CD8-positive, alpha-beta memory T cell (primary cell): ENCODE measurements around the gene LRRC23. TPM values are rescaled to one million over a fixed set of nuclear protein-coding genes. Genes with fewer than 3 reads are reported as not detected.

Source experiments
- CTCF ChIA-PET: fragments of 350-600 bp; sonication (Branson Sonifier 250); formaldehyde crosslinking; loops from one replicate; lab custom pipeline; 2021; ENCODE audit warnings: antibody characterized with exemption; lab: Charles Lee
- POLR2A ChIA-PET: fragments of 350-600 bp; sonication (Branson Sonifier 250); formaldehyde crosslinking; loops from one replicate; lab custom pipeline; 2021; ENCODE audit warnings: antibody characterized with exemption; lab: Charles Lee
- DNase-seq, 5 donors: peaks; one replicate each; pipeline versions ENCODE4 v3.0.0 to v3.0.0-alpha.2; 2020 to 2022; ENCODE audit warnings: mixed read lengths in 1 of 5
- H3K27ac ChIP-seq: one replicate; pipeline ENCODE4 v1.7.0; 2013; ENCODE audit warnings: low read depth, mild to moderate bottlenecking, low read length, moderate library complexity
- H3K27me3 ChIP-seq: 2 replicates; pipeline ENCODE4 v1.7.0; 2013; ENCODE audit warnings: low read length, mild to moderate bottlenecking; ENCODE audit not compliant: insufficient read depth, poor library complexity, severe bottlenecking
- H3K36me3 ChIP-seq: 2 replicates; pipeline ENCODE4 v1.7.0; 2013; ENCODE audit warnings: mild to moderate bottlenecking, low read length, moderate library complexity; ENCODE audit not compliant: insufficient read depth
- H3K4me1 ChIP-seq: 2 replicates; pipeline ENCODE4 v1.7.0; 2013; ENCODE audit warnings: mild to moderate bottlenecking, low read length, moderate library complexity; ENCODE audit not compliant: insufficient read depth
- H3K4me3 ChIP-seq: 2 replicates; pipeline ENCODE4 v1.7.0; 2013; ENCODE audit warnings: mild to moderate bottlenecking, low read length
- H3K9me3 ChIP-seq: 2 replicates; pipeline ENCODE4 v1.7.0; 2013; ENCODE audit warnings: mild to moderate bottlenecking, low read length
- H3K27ac Mint-ChIP-seq, 8 donors: one replicate each; pipeline ENCODE4 v1.8.0; 2020 to 2021; ENCODE audit warnings: mixed read lengths in 8 of 8, mild to moderate bottlenecking in 6 of 8, inconsistent platforms in 3 of 8, moderate library complexity in 3 of 8
- H3K27me3 Mint-ChIP-seq, 2 donors: one replicate each; pipeline ENCODE4 v1.8.0; 2020 to 2021; ENCODE audit warnings: mixed read lengths in 2 of 2, mild to moderate bottlenecking in 1 of 2, moderate library complexity in 1 of 2
- H3K36me3 Mint-ChIP-seq, 3 donors: one replicate each; pipeline ENCODE4 v1.8.0; 2020 to 2021; ENCODE audit warnings: mixed read lengths in 3 of 3, inconsistent platforms in 1 of 3, mild to moderate bottlenecking in 1 of 3
- H3K4me1 Mint-ChIP-seq, 3 donors: one replicate each; pipeline ENCODE4 v1.8.0; 2020 to 2021; ENCODE audit warnings: mixed read lengths in 3 of 3, inconsistent platforms in 1 of 3, mild to moderate bottlenecking in 1 of 3
- H3K4me3 Mint-ChIP-seq, 7 donors: one replicate each; pipeline ENCODE4 v1.8.0; 2020 to 2021; ENCODE audit warnings: mixed read lengths in 7 of 7, mild to moderate bottlenecking in 6 of 7, moderate library complexity in 4 of 7, inconsistent platforms in 2 of 7
- H3K9me3 Mint-ChIP-seq, 5 donors: one replicate each; pipeline ENCODE4 v1.8.0; 2020 to 2022; ENCODE audit warnings: mixed read lengths in 5 of 5, mild to moderate bottlenecking in 3 of 5, moderate library complexity in 2 of 5, inconsistent platforms in 1 of 5
- polyA plus RNA-seq: library from polyadenylated mRNA; unstranded; fragments of 300-500 nt; fragmentation: Illumina TruSeq; gene quantifications from one replicate; pipeline ENCODE4 v1.2.3, GENCODE V29; 2021
- total RNA-seq, 2 experiments: library from RNA; stranded (reverse); gene quantifications; one replicate each; pipeline ENCODE4 v1.2.3, GENCODE V29; 2021

The LRRC23 gene
- total and polyA plus RNA-seq, 3 experiments from 2014 or later, result 4.9 to 5.0 (median 5.0) TPM

- H3K36me3 Mint-ChIP-seq, result peaks cover 0 to 41% (median 2%) of the 10 kb centered on the region in 3 donors
- POLR2A ChIA-PET, result interaction anchor here (1.9 kb wide), 1 partner anchor 20 kb away, joined by 5 read pairs; no protein-coding TSS in a partner anchor
Observed at GRCh38 chr12:6939191-6939540, 34.5 kb downstream of the LRRC23 start.

DNA sequence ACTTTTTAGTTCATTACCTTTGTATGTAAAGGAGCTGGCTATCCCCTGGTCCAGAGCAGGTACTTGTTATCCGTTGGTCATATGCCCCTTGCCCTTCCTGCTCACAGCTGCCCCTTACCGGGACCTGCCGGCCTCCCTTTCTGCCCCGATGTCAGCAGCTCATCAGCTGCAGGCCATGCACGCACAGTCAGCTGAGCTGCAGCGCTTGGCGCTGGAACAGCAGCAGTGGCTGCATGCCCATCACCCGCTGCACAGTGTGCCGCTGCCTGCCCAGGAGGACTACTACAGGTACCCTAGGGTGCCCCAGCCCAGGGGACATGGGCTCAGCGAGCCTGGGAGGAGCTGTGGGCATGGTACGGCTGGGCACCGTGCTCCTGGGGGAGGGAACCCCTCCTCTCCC is 36.6 kb downstream of the LRRC23 start:
- peaks cover 47 to 54% (median 54%) of the 10 kb centered on the region in 3 donors for H3K4me1 Mint-ChIP-seq
- peaks cover 0 to 6% of the 10 kb centered on the region in 2 donors for H3K27me3 Mint-ChIP-seq
- H3K27ac Mint-ChIP-seq, result peak overlapping the region in 2 of 8 donors; percentile 62 to 68
- Histone ChIP-seq H3K27me3 (no peaks in the 10 kb centered on the region), H3K36me3 (no peaks in the 10 kb centered on the region), H3K9me3 (no peaks in the 10 kb centered on the region), H3K4me1 (peaks cover 40% of the 10 kb centered on the region), H3K27ac (no peak overlapping the region), H3K4me3 (no peak overlapping the region)
- no peak overlapping the region for H3K4me3 Mint-ChIP-seq
- DNase-seq, result no peak
- POLR2A ChIA-PET, result interaction anchor here (1.0 to 1.7 kb wide), 2 partner anchors 24 to 28 kb away, joined by 3 to 4 read pairs; no protein-coding TSS in a partner anchor
- CTCF ChIA-PET, result interaction anchor here (0.8 to 22.6 kb wide), 8 partner anchors 9 to 167 kb away, joined by 3 to 815 read pairs (median 18); partner anchors contain the start of genes ATN1, ENO2, LPCAT3 and PTPN6
- peaks cover 0 to 31% (median 0%) of the 10 kb centered on the region in 3 donors for H3K36me3 Mint-ChIP-seq
- no peaks in the 10 kb centered on the region for H3K9me3 Mint-ChIP-seq

More at GRCh38 chr12:6939191-6939540, 34.5 kb downstream of the LRRC23 start:
- H3K27ac Mint-ChIP-seq, result peak overlapping the region; percentile 12 to 92 (median 87)
- H3K9me3 Mint-ChIP-seq, result no peaks in the 10 kb centered on the region
- no peaks in the 10 kb centered on the region for H3K36me3 ChIP-seq
- H3K9me3 ChIP-seq, result no peaks in the 10 kb centered on the region
- CTCF ChIA-PET, result interaction anchor here (1.2 to 22.6 kb wide), 9 partner anchors 11 to 70 kb away, joined by 3 to 815 read pairs (median 25); partner anchors contain the start of genes ATN1, ENO2, PTPN6 and SPSB2
- peaks cover 31 to 50% (median 41%) of the 10 kb centered on the region in 3 donors for H3K4me1 Mint-ChIP-seq
- H3K27me3 Mint-ChIP-seq, result peaks cover 0 to 6% of the 10 kb centered on the region in 2 donors
- H3K4me1 ChIP-seq, result peaks cover 29% of the 10 kb centered on the region
- H3K4me3 Mint-ChIP-seq, result peak overlapping the region in 5 of 7 donors; percentile 33 to 79 (median 74)
- H3K27ac ChIP-seq, result no peak overlapping the region
- H3K27me3 ChIP-seq, result no peaks in the 10 kb centered on the region
- DNase-seq, result no peak
- H3K4me3 ChIP-seq, result no peak overlapping the region

DNA sequence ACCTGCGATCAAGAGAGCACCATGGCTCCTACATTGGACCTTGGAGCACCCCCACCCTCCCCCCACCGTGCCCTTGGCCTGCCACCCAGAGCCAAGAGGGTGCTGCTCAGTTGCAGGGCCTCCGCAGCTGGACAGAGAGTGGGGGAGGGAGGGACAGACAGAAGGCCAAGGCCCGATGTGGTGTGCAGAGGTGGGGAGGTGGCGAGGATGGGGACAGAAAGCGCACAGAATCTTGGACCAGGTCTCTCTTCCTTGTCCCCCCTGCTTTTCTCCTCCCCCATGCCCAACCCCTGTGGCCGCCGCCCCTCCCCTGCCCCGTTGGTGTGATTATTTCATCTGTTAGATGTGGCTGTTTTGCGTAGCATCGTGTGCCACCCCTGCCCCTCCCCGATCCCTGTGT is 37.2 kb downstream of the LRRC23 start:
- Mint-ChIP-seq H3K9me3 (no peaks in the 10 kb centered on the region), H3K4me3 (peak overlapping the region in 1 of 7 donors; percentile 9), H3K4me1 (peaks cover 47 to 54% (median 54%) of the 10 kb centered on the region in 3 donors), H3K27ac (peak overlapping the region in 3 of 8 donors; percentile 21 to 100 (median 94)), H3K36me3 (peaks cover 0 to 26% (median 0%) of the 10 kb centered on the region in 3 donors), H3K27me3 (peaks cover 0 to 6% of the 10 kb centered on the region in 2 donors)
- CTCF ChIA-PET, result interaction anchor here (0.8 to 22.6 kb wide), 6 partner anchors 9 to 76 kb away, joined by 3 to 815 read pairs (median 32); partner anchors contain the start of genes ATN1, LPCAT3, PTPN6 and SPSB2
- Histone ChIP-seq H3K36me3 (no peaks in the 10 kb centered on the region), H3K27ac (no peak overlapping the region), H3K4me1 (peaks cover 42% of the 10 kb centered on the region), H3K9me3 (no peaks in the 10 kb centered on the region), H3K27me3 (no peaks in the 10 kb centered on the region), H3K4me3 (no peak overlapping the region)
- POLR2A ChIA-PET, result interaction anchor here (1.0 to 1.7 kb wide), 2 partner anchors 23 to 27 kb away, joined by 3 to 4 read pairs; no protein-coding TSS in a partner anchor
- no peak for DNase-seq

DNA sequence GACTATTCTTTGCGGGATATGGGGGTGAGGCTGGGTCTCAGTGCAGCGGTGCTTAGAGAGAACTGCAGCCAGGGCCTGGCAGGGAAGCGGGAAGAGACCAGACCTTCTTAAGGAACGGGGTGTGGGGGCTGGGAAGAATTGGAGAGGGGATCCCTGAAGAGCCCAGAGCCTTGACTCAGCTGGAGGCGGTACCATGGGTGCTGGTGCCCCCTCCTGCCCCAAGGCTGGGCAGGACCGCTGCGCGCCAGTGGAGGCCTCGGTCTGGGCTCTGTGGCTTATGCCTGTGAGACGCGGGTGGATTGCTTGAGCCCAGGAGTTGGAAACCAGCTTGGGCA is 37.7 kb downstream of the LRRC23 start:
- Mint-ChIP-seq H3K4me3 (peak overlapping the region in 1 of 7 donors; percentile 28), H3K4me1 (peaks cover 49 to 57% (median 57%) of the 10 kb centered on the region in 3 donors), H3K36me3 (peaks cover 0 to 24% (median 0%) of the 10 kb centered on the region in 3 donors), H3K27me3 (peaks cover 0 to 6% of the 10 kb centered on the region in 2 donors), H3K27ac (peak overlapping the region; percentile 82 to 100 (median 96)), H3K9me3 (no peaks in the 10 kb centered on the region)
- ChIA-PET POLR2A (interaction anchor here (1.7 to 10.6 kb wide), 3 partner anchors 18 to 76 kb away, joined by 4 to 481 read pairs (median 21); partner anchors contain the start of gene LPCAT3), CTCF (interaction anchor here (1.9 to 22.6 kb wide), 4 partner anchors 16 to 70 kb away, joined by 6 to 815 read pairs (median 46); partner anchors contain the start of genes ATN1 and SPSB2)
- Histone ChIP-seq H3K27me3 (no peaks in the 10 kb centered on the region), H3K36me3 (no peaks in the 10 kb centered on the region), H3K27ac (peak overlapping the region; percentile 96), H3K9me3 (no peaks in the 10 kb centered on the region), H3K4me3 (no peak overlapping the region), H3K4me1 (peaks cover 42% of the 10 kb centered on the region)
- DNase-seq, result peak in 1 of 5 donors; percentile 58

- H3K9me3 Mint-ChIP-seq, result no peaks in the 10 kb centered on the region
- ChIA-PET CTCF (interaction anchor here (0.9 to 22.6 kb wide), 16 partner anchors 9 to 322 kb away, joined by 3 to 815 read pairs (median 10); partner anchors contain the start of genes ATN1, C1RL, EMG1 and ENO2), POLR2A (interaction anchor here (1.1 to 10.6 kb wide), 15 partner anchors 9 to 219 kb away, joined by 4 to 481 read pairs (median 11); partner anchors contain the start of genes ATN1, CDCA3, COPS7A and EMG1)
- Histone ChIP-seq H3K36me3 (no peaks in the 10 kb centered on the region), H3K4me3 (peak overlapping the region; percentile 72), H3K4me1 (peaks cover 49% of the 10 kb centered on the region), H3K27ac (peak overlapping the region; percentile 96), H3K27me3 (no peaks in the 10 kb centered on the region), H3K9me3 (no peaks in the 10 kb centered on the region)
- H3K36me3 Mint-ChIP-seq, result peaks cover 0 to 24% (median 0%) of the 10 kb centered on the region in 3 donors
- H3K4me3 Mint-ChIP-seq, result peak overlapping the region; percentile 87 to 98 (median 94)
- DNase-seq, result peak in 4 of 5 donors; percentile 70 to 91 (median 82)
- peak overlapping the region; percentile 94 to 100 (median 99) for H3K27ac Mint-ChIP-seq
- H3K4me1 Mint-ChIP-seq, result peaks cover 55 to 62% (median 60%) of the 10 kb centered on the region in 3 donors
- H3K27me3 Mint-ChIP-seq, result peaks cover 0 to 6% of the 10 kb centered on the region in 2 donors
Observed at GRCh38 chr12:6943389-6943721, 38.7 kb downstream of the LRRC23 start.

GRCh38 chr12:6943722-6944380 is 39.2 kb downstream of the LRRC23 start, which contains the start of the genes C12orf57 and RNU7-1:
C12orf57 (plus strand) TSS chr12:6944022; CDS start chr12:6944122, 100 bp downstream.
RNU7-1 (plus strand) TSS chr12:6943816.
- Mint-ChIP-seq H3K36me3 (peaks cover 0 to 24% (median 0%) of the 10 kb centered on the region in 3 donors), H3K27ac (peak within 1 kb of the TSS; percentile 94 to 100 (median 99)), H3K27me3 (peaks cover 0 to 6% of the 10 kb centered on the region in 2 donors), H3K4me1 (peaks cover 56 to 67% (median 64%) of the 10 kb centered on the region in 3 donors), H3K9me3 (no peaks in the 10 kb centered on the region), H3K4me3 (peak within 1 kb of the TSS; percentile 87 to 98 (median 94))
- H3K4me1 ChIP-seq, result peaks cover 51% of the 10 kb centered on the region
- H3K9me3 ChIP-seq, result no peaks in the 10 kb centered on the region
- peak within 1 kb of the TSS; percentile 72 for H3K4me3 ChIP-seq
- no peaks in the 10 kb centered on the region for H3K36me3 ChIP-seq
- DNase-seq, result peak; percentile 58 to 89 (median 86)
- no peaks in the 10 kb centered on the region for H3K27me3 ChIP-seq
- ChIA-PET CTCF (interaction anchor here (0.8 to 22.6 kb wide), 20 partner anchors 9 to 323 kb away, joined by 3 to 815 read pairs (median 8); partner anchors contain the start of genes ATN1, C1RL, EMG1 and ENO2), POLR2A (interaction anchor here (0.5 to 10.6 kb wide), 16 partner anchors 9 to 220 kb away, joined by 3 to 481 read pairs (median 10); partner anchors contain the start of genes ATN1, CDCA3, COPS7A and EMG1)
- H3K27ac ChIP-seq, result peak within 1 kb of the TSS; percentile 96
